PFSK-1 (cell line): Measurements from ENCODE around the gene IGSF9B.

Experiments used
- FOXP2 ChIP-seq: optimal IDR thresholded peaks from 2 replicates; pipeline ENCODE3; 2011; ENCODE audit warnings: borderline replicate concordance, control low read depth, inconsistent platforms; ENCODE audit not compliant: insufficient read depth; ENCODE audit errors: extremely low read length, extremely low read depth
- POLR2AphosphoS5 ChIP-seq: IDR thresholded peaks from 2 replicates; pipeline ENCODE4 v1.6.1; 2012; ENCODE audit warnings: low read depth, mild to moderate bottlenecking, control low read depth, low read length, moderate library complexity
- REST ChIP-seq, 2 experiments: IDR thresholded peaks; 2 replicates each; pipeline versions ENCODE4 v1.6.1 to v1.8.0; 2011 to 2012; ENCODE audit warnings: low read depth in 2 of 2, low read length in 2 of 2, control low read depth in 1 of 2, inconsistent platforms in 1 of 2, mild to moderate bottlenecking in 1 of 2, moderate library complexity in 1 of 2; ENCODE audit not compliant: insufficient read depth in 1 of 2
- SIN3A ChIP-seq: IDR thresholded peaks from 2 replicates; pipeline ENCODE4 v1.6.1; 2012; ENCODE audit warnings: mild to moderate bottlenecking, low read length, moderate library complexity, borderline replicate concordance; ENCODE audit not compliant: insufficient read depth
- TAF1 ChIP-seq: IDR thresholded peaks from 2 replicates; pipeline ENCODE4 v1.6.1; 2012; ENCODE audit warnings: low read length, control low read depth, borderline replicate concordance; ENCODE audit not compliant: insufficient read depth

The IGSF9B gene

DNA sequence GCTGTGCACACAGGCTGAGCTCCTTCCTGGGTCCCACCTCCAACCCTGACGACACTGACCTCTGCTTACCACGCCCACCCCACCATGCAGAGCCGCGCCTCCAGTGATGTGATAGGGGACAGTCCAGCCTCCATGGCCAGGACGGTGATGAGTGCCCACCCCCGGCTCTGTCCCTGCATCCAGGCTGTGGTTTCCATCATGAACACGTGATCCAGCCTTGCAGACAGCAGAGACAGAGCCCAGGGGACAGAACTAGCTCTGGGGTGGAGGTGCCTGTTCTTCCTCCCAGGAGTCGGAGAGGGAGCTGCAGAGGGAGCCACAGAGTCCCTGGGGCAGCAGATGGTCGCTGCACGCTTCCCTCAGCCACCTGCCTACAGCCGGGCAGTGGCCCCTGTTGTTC, 42.6 kb upstream of the IGSF9B start:
- TF ChIP-seq REST (IDR thresholded peaks at IDR 0.05; ENCODE audit: insufficient read depth in 1 of 2, low read depth in 2 of 2, low read length in 2 of 2) (no peak), POLR2AphosphoS5 (no peak), TAF1 (no peak), SIN3A (no peak), FOXP2 (no peak)

GRCh38 chr11:133997554-133997953, 40.8 kb upstream of the IGSF9B start:
- no peak for TF ChIP-seq TAF1
- no peak for TF ChIP-seq POLR2AphosphoS5
- TF ChIP-seq FOXP2 = no peak
- TF ChIP-seq REST (IDR thresholded peaks at IDR 0.05; ENCODE audit: insufficient read depth in 1 of 2, low read depth in 2 of 2, low read length in 2 of 2) = no peak
- no peak for TF ChIP-seq SIN3A

DNA sequence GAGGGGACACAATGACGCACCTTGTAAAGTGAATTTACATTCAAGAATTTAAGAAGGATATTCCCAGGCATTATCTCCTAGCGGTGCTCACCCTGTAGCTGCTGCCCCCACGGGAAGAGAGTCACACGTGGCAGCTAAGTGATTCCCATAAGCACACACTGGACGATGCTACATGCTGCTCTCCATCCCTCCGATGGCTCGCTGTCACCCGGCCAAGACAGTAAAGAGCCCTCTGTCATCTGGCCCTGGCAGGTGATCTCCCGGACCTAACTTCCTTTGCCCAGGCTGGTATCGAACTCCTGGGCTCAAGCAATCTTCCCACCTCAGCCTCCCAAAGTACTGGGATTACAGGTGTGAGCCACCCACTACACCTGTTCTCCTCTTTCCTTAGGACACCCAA, 39.9 kb upstream of the IGSF9B start:
- no peak for TF ChIP-seq POLR2AphosphoS5
- TF ChIP-seq FOXP2 = no peak
- TF ChIP-seq TAF1 = no peak
- TF ChIP-seq SIN3A = no peak
- no peak for TF ChIP-seq REST (IDR thresholded peaks at IDR 0.05; ENCODE audit: insufficient read depth in 1 of 2, low read depth in 2 of 2, low read length in 2 of 2)

GRCh38 chr11:133995066-133995465, 38.3 kb upstream of the IGSF9B start:
- TF ChIP-seq REST (IDR thresholded peaks at IDR 0.05; ENCODE audit: insufficient read depth in 1 of 2, low read depth in 2 of 2, low read length in 2 of 2) (no peak), POLR2AphosphoS5 (no peak), TAF1 (no peak), SIN3A (no peak), FOXP2 (no peak)

GRCh38 chr11:133993921-133994320, 37.2 kb upstream of the IGSF9B start:
- TF ChIP-seq SIN3A (no peak), REST (IDR thresholded peaks at IDR 0.05; ENCODE audit: insufficient read depth in 1 of 2, low read depth in 2 of 2, low read length in 2 of 2) (no peak), TAF1 (no peak), POLR2AphosphoS5 (no peak), FOXP2 (no peak)
